A549 treated with ZK216348 at 1 μM for 4 hours (cell line): ENCODE measurements around the gene KIF3B. TPM values are rescaled to one million over a fixed set of nuclear protein-coding genes. Genes with fewer than 3 reads are reported as not detected.

ENCODE experiments used
- total RNA-seq: library from RNA; stranded (reverse); fragments of 200-300 nt; extraction: Qiagen RNA extraction; gene quantifications from 5 replicates; pipeline ENCODE4 v1.2.3, GENCODE V29; 2022; ENCODE audit warnings: low read depth

The KIF3B gene
- total RNA-seq, result 23.5 to 30.1 TPM (median 24.9 TPM) in 5 replicates

GRCh38 chr20:32277361-32278198 is at the start of gene KIF3B:
Gene KIF3B, plus strand, starts transcription at chr20:32277651. Its CDS starts 32,127 bp downstream, at chr20:32309778.

GRCh38 chr20:32357869-32358631 is 80.6 kb downstream of the KIF3B start, which contains the start of gene ASXL1:
Gene ASXL1, plus strand, starts transcription at chr20:32358331. Its CDS starts 445 bp downstream, at chr20:32358776.

Other genes with a start within 250 kb of the KIF3B start
- gene HCK, start 225.4 kb upstream of the KIF3B start, total RNA-seq, result 0.07 to 0.14 TPM in 2 of 5 replicates, not detected in the others
- 27.2 to 41.0 TPM (median 36.2 TPM) in 5 replicates for gene TM9SF4, start 167.9 kb upstream of the KIF3B start, total RNA-seq
- gene PLAGL2, start 69.9 kb upstream of the KIF3B start, total RNA-seq, result 11.8 to 14.9 TPM (median 13.2 TPM) in 5 replicates
- 33.3 to 43.8 TPM (median 42.9 TPM) in 5 replicates for gene POFUT1, start 69.8 kb upstream of the KIF3B start, total RNA-seq
- gene ASXL1, start 80.7 kb downstream of the KIF3B start, total RNA-seq, result 26.8 to 36.5 TPM (median 33.7 TPM) in 5 replicates